H9 (cell line): ENCODE data around the gene TPBGL. TPM values are rescaled to one million over a fixed set of nuclear protein-coding genes. Genes with fewer than 3 reads are reported as not detected.

Experiments
- DNase-seq: peaks from one replicate; pipeline ENCODE4 v3.0.0-alpha.2; 2017
- H2AFZ ChIP-seq: one replicate; pipeline ENCODE4 v1.6.1; 2013; ENCODE audit warnings: mild to moderate bottlenecking, low read length, control low read depth, moderate library complexity
- H2AK5ac ChIP-seq: 2 replicates; pipeline ENCODE4 v1.6.1; 2013; ENCODE audit warnings: low read length, control low read depth, mixed read lengths; ENCODE audit not compliant: insufficient read length
- H2BK120ac ChIP-seq: one replicate; pipeline ENCODE4 v1.6.1; 2013; ENCODE audit warnings: low read depth, mild to moderate bottlenecking, low read length, control low read depth, inconsistent platforms; ENCODE audit not compliant: poor library complexity, severe bottlenecking
- H2BK12ac ChIP-seq: 2 replicates; pipeline ENCODE4 v1.6.1; 2013; ENCODE audit warnings: low read length, control low read depth, mixed read lengths, low read depth; ENCODE audit not compliant: insufficient read length
- H2BK15ac ChIP-seq: 2 replicates; pipeline ENCODE4 v1.6.1; 2013; ENCODE audit warnings: low read depth, low read length, control low read depth
- H2BK20ac ChIP-seq: one replicate; pipeline ENCODE4 v1.6.1; 2013; ENCODE audit warnings: low read depth, mild to moderate bottlenecking, low read length, control low read depth, inconsistent platforms; ENCODE audit not compliant: poor library complexity, severe bottlenecking
- H2BK5ac ChIP-seq: 2 replicates; pipeline ENCODE4 v1.6.1; 2013; ENCODE audit warnings: low read length, control low read depth, mixed read lengths; ENCODE audit not compliant: insufficient read length
- H3K14ac ChIP-seq: 2 replicates; pipeline ENCODE4 v1.6.1; 2013; ENCODE audit warnings: low read length, control low read depth; ENCODE audit not compliant: insufficient read depth
- H3K18ac ChIP-seq: 2 replicates; pipeline ENCODE4 v1.6.1; 2013; ENCODE audit warnings: low read depth, mild to moderate bottlenecking, mixed read lengths, low read length, control low read depth; ENCODE audit not compliant: insufficient read length
- H3K23ac ChIP-seq: 2 replicates; pipeline ENCODE4 v1.6.1; 2013; ENCODE audit warnings: low read length, control low read depth, mixed read lengths, low read depth; ENCODE audit not compliant: insufficient read length
- H3K23me2 ChIP-seq: 2 replicates; pipeline ENCODE4 v1.6.1; 2013; ENCODE audit warnings: low read depth, mild to moderate bottlenecking, mixed read lengths, low read length, control low read depth; ENCODE audit not compliant: insufficient read length, poor library complexity, severe bottlenecking
- H3K27ac ChIP-seq: 2 replicates; pipeline ENCODE4 v1.5.1; 2013; ENCODE audit warnings: low read length, control low read depth, mixed read lengths, low read depth; ENCODE audit not compliant: insufficient read length
- H3K27me3 ChIP-seq: 2 replicates; pipeline ENCODE4 v1.6.1; 2013; ENCODE audit warnings: low read length, control low read depth, inconsistent platforms; ENCODE audit not compliant: insufficient read depth
- H3K4ac ChIP-seq: 2 replicates; pipeline ENCODE4 v1.6.1; 2013; ENCODE audit warnings: low read depth, mild to moderate bottlenecking, control low read depth, inconsistent platforms, low read length, moderate library complexity
- H3K4me1 ChIP-seq: 2 replicates; pipeline ENCODE4 v1.6.1; 2013; ENCODE audit warnings: low read length, control low read depth, inconsistent platforms; ENCODE audit not compliant: insufficient read depth
- H3K4me2 ChIP-seq: 2 replicates; pipeline ENCODE4 v1.6.1; 2013; ENCODE audit warnings: low read length, control low read depth, mixed read lengths; ENCODE audit not compliant: insufficient read length, insufficient read depth
- H3K56ac ChIP-seq: 2 replicates; pipeline ENCODE4 v1.6.1; 2013; ENCODE audit warnings: low read depth, mild to moderate bottlenecking, mixed read lengths, low read length, control low read depth; ENCODE audit not compliant: insufficient read length
- H3K79me1 ChIP-seq: 2 replicates; pipeline ENCODE4 v1.6.1; 2013; ENCODE audit warnings: low read depth, mild to moderate bottlenecking, moderate library complexity, low read length, control low read depth, inconsistent platforms; ENCODE audit not compliant: insufficient read depth, poor library complexity, severe bottlenecking
- H3K79me2 ChIP-seq: 2 replicates; pipeline ENCODE4 v1.6.1; 2013; ENCODE audit warnings: low read length, control low read depth, inconsistent platforms; ENCODE audit not compliant: insufficient read depth
- H3K9ac ChIP-seq: 2 replicates; pipeline ENCODE4 v1.6.1; 2013; ENCODE audit warnings: low read length, control low read depth, mixed read lengths; ENCODE audit not compliant: insufficient read length; ENCODE audit errors: extremely low read depth
- H3K9me3 ChIP-seq: one replicate; pipeline ENCODE4 v1.6.1; 2013; ENCODE audit warnings: low read depth, low read length, inconsistent platforms; ENCODE audit not compliant: control insufficient read depth
- H3T11ph ChIP-seq: one replicate; pipeline ENCODE4 v1.6.1; 2013; ENCODE audit warnings: mild to moderate bottlenecking, low read length, control low read depth, inconsistent platforms
- H4K20me1 ChIP-seq: one replicate; pipeline ENCODE4 v1.6.1; 2013; ENCODE audit not compliant: control insufficient read depth, insufficient read length, insufficient read depth
- H4K5ac ChIP-seq: 2 replicates; pipeline ENCODE4 v1.6.1; 2013; ENCODE audit warnings: low read depth, mild to moderate bottlenecking, mixed read lengths, low read length, control low read depth; ENCODE audit not compliant: insufficient read length
- H4K8ac ChIP-seq: replicated peaks from 2 replicates; pipeline ENCODE4 v1.6.1; 2013; ENCODE audit warnings: low read length, control low read depth, mixed read lengths, low read depth; ENCODE audit not compliant: insufficient read length
- H4K91ac ChIP-seq: 2 replicates; pipeline ENCODE4 v1.6.1; 2013; ENCODE audit warnings: low read depth, mild to moderate bottlenecking, moderate library complexity, mixed read lengths, low read length, control low read depth; ENCODE audit not compliant: insufficient read length
- H3K27ac Mint-ChIP-seq, 3 experiments: 2 replicates in 2 of 3; 3 replicates in 1 of 3; pipeline ENCODE4 v1.8.0; 2020 to 2021; ENCODE audit warnings: mixed read lengths in 3 of 3, mild to moderate bottlenecking in 1 of 3, moderate library complexity in 1 of 3
- H3K27me3 Mint-ChIP-seq: 2 replicates; pipeline ENCODE4 v1.8.0; 2021; ENCODE audit warnings: low read depth, mild to moderate bottlenecking, moderate library complexity, mixed read lengths
- H3K36me3 Mint-ChIP-seq, 3 experiments: 2 replicates in 2 of 3; 3 replicates in 1 of 3; pipeline ENCODE4 v1.8.0; 2020 to 2021; ENCODE audit warnings: low read depth in 3 of 3, mixed read lengths in 3 of 3; ENCODE audit not compliant: insufficient read depth in 1 of 3
- H3K4me1 Mint-ChIP-seq, 2 experiments: 2 replicates each; pipeline ENCODE4 v1.8.0; 2020; ENCODE audit warnings: mixed read lengths in 2 of 2
- H3K4me3 Mint-ChIP-seq, 2 experiments: 2 replicates in 1 of 2; 3 replicates in 1 of 2; pipeline ENCODE4 v1.8.0; 2020 to 2021; ENCODE audit warnings: mild to moderate bottlenecking in 2 of 2, mixed read lengths in 2 of 2, moderate library complexity in 1 of 2
- H3K9me3 Mint-ChIP-seq, 2 experiments: 2 replicates in 1 of 2; 3 replicates in 1 of 2; pipeline ENCODE4 v1.8.0; 2020; ENCODE audit warnings: mild to moderate bottlenecking in 2 of 2, mixed read lengths in 2 of 2, moderate library complexity in 1 of 2
- CTCF ChIP-seq: fragments of 200-600 bp; sonication (generic); conservative IDR thresholded peaks from 3 replicates; pipeline ENCODE4 v1.8.0; 2021; ENCODE audit warnings: antibody characterized with exemption, mild to moderate bottlenecking
- WGBS: extraction: QIAGEN DNeasy Blood & Tissue Kit; methylation state at CpG from one replicate; pipeline ENCODE4 v1.1.7; 2013; ENCODE audit warnings: missing lambda C conversion rate, low lambda C conversion rate, mixed read lengths; ENCODE audit not compliant: insufficient read length; ENCODE audit errors: extremely low coverage; 5-methylcytosine and 5-hydroxymethylcytosine counted together
- total RNA-seq: library from RNA; stranded (reverse); gene quantifications from 2 replicates; pipeline ENCODE4 v1.2.1, GENCODE V29; 2021

The TPBGL gene
- total RNA-seq, 1 experiment from 2014 or later: 0.61 TPM

- Histone ChIP-seq H3K9ac (no peak overlapping the region), H3T11ph (no peak overlapping the region), H2BK20ac (no peak overlapping the region), H4K20me1 (no peaks in the 10 kb centered on the region), H4K8ac (no peak overlapping the region), H3K9me3 (no peaks in the 10 kb centered on the region), H3K56ac (no peak overlapping the region), H3K4me1 (no peaks in the 10 kb centered on the region), H2BK5ac (no peak overlapping the region), H2AK5ac (no peak overlapping the region), H2BK12ac (no peak overlapping the region), H3K18ac (no peak overlapping the region), H2AFZ (no peak overlapping the region), H3K14ac (no peak overlapping the region), H3K79me2 (no peaks in the 10 kb centered on the region), H3K27ac (no peak overlapping the region), H3K4ac (no peak overlapping the region), H2BK120ac (no peak overlapping the region), H3K4me2 (no peak overlapping the region), H4K5ac (no peak overlapping the region), H3K27me3 (no peaks in the 10 kb centered on the region), H3K23ac (no peak overlapping the region), H3K23me2 (no peaks in the 10 kb centered on the region), H4K91ac (no peak overlapping the region), H2BK15ac (no peak overlapping the region), H3K79me1 (no peaks in the 10 kb centered on the region)
- Mint-ChIP-seq H3K4me3 (no peak overlapping the region), H3K36me3 (peaks cover 0 to 7% (median 2%) of the 10 kb centered on the region in 3 experiments; a peak in 2 of 7 replicates), H3K27ac (peak overlapping the region in 2 of 3 experiments; percentile 11 to 54; a peak in 2 of 7 replicates), H3K27me3 (no peaks in the 10 kb centered on the region; the same call in none of the 2 replicates), H3K4me1 (peaks cover 6 to 15% of the 10 kb centered on the region in 2 experiments), H3K9me3 (no peaks in the 10 kb centered on the region)
- DNase-seq: no peak
- no CpG with 5 or more reads among the region's 6 CpGs for WGBS
- TF ChIP-seq CTCF: no peak
These were observed 31.2 kb downstream of the TPBGL start for GRCh38 chr11:75271730-75272129.
